GM12864 (cell line): ENCODE measurements around the gene SLC35A1.

ENCODE experiments used
- DNase-seq: peaks from one replicate; pipeline ENCODE4 v3.0.0-alpha.2; 2011; ENCODE audit warnings: low read depth
- H3K4me3 ChIP-seq: 2 replicates; pipeline ENCODE4 v1.5.1; 2011; ENCODE audit warnings: mild to moderate bottlenecking, low read depth, low read length, control low read depth
- TF ChIP-seq, protein P1 (sequence below): IDR thresholded peaks from 2 replicates; pipeline ENCODE4 v1.5.1; 2011; ENCODE audit warnings: low read depth, mild to moderate bottlenecking, moderate library complexity, low read length, control low read depth, inconsistent platforms; ENCODE audit errors: missing control alignments

Gene SLC35A1

GRCh38 chr6:87541041-87541440 lies 68.3 kb downstream of the SLC35A1 start:
- no peak for DNase-seq
- TF ChIP-seq, protein P1, sequence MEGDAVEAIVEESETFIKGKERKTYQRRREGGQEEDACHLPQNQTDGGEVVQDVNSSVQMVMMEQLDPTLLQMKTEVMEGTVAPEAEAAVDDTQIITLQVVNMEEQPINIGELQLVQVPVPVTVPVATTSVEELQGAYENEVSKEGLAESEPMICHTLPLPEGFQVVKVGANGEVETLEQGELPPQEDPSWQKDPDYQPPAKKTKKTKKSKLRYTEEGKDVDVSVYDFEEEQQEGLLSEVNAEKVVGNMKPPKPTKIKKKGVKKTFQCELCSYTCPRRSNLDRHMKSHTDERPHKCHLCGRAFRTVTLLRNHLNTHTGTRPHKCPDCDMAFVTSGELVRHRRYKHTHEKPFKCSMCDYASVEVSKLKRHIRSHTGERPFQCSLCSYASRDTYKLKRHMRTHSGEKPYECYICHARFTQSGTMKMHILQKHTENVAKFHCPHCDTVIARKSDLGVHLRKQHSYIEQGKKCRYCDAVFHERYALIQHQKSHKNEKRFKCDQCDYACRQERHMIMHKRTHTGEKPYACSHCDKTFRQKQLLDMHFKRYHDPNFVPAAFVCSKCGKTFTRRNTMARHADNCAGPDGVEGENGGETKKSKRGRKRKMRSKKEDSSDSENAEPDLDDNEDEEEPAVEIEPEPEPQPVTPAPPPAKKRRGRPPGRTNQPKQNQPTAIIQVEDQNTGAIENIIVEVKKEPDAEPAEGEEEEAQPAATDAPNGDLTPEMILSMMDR, result no peak
- no peak overlapping the region for H3K4me3 ChIP-seq

DNA sequence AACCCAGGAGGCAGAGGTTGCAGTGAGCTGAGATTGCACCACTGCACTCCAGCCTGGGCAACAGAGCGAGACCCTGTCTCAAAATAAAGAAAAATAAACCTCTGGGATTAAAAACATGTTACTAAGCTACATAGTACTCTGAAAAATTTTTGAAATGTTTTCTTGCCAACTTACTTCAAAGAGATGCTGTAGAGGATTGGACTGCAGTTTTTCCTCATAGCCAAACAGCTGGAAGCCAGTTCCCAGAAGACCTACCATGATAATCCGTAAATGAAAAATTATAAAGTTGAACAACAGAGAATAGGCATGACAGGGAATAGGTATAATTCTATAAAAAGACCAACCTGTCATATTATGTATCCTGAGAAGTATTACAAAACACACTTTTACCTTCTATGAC lies 69.0 kb downstream of the SLC35A1 start:
- DNase-seq, result no peak
- TF ChIP-seq, protein P1, result no peak
- H3K4me3 ChIP-seq, result no peak overlapping the region

- TF ChIP-seq, protein P1, result no peak
- no peak for DNase-seq
- H3K4me3 ChIP-seq, result no peak overlapping the region
Measured at GRCh38 chr6:87543696-87544473, 71.1 kb downstream of the SLC35A1 start.

DNA sequence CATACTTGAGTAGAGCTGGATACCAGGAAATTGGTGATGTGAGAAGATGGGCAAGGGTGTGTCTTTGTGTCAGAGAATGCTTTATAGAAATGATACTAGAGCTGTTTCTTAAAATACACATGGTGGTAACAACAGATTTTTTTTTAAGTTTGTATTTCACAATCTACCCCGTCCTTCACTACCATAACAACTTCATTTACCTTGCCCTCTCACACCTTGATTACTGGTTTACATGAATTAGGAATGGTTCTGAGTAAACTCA lies 71.6 kb downstream of the SLC35A1 start:
- no peak for DNase-seq
- H3K4me3 ChIP-seq, result no peak overlapping the region
- TF ChIP-seq, protein P1, result no peak

DNA sequence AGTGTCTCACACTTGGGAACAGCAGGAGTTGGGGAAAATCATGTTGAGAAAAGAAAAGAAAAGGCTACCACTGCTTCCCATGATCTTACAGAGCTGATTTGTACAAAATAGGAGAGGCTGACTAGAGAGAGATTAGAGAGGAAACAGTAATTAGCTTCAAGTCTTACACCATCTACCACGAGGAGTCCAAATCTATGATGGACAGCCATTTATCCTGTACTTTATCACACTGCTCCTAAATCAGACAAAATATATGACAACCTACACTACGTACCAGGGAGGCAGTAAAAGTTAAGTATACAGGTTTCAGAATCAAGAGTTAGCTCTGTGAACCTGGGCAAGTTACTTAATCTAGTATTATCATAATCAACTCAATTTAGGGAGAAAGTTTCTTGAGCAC lies 79.0 kb downstream of the SLC35A1 start:
- DNase-seq, result no peak
- H3K4me3 ChIP-seq, result no peak overlapping the region
- TF ChIP-seq, protein P1, result no peak

- H3K4me3 ChIP-seq, result no peak overlapping the region
- no peak for DNase-seq
- TF ChIP-seq, protein P1, result no peak
Measured at GRCh38 chr6:87553159-87553765, 80.5 kb downstream of the SLC35A1 start.

- TF ChIP-seq, protein P1, result no peak
- no peak for DNase-seq
- H3K4me3 ChIP-seq, result no peak overlapping the region
Measured at GRCh38 chr6:87555506-87555905, 82.7 kb downstream of the SLC35A1 start.
